ENCODE data around the gene EMC8.
"Not testable (repeated sequence)": the region's sequence is repeated elsewhere in the genome, so short reads cannot be mapped to it uniquely, and the experiment has no call there.

EMC8 gene

DNA sequence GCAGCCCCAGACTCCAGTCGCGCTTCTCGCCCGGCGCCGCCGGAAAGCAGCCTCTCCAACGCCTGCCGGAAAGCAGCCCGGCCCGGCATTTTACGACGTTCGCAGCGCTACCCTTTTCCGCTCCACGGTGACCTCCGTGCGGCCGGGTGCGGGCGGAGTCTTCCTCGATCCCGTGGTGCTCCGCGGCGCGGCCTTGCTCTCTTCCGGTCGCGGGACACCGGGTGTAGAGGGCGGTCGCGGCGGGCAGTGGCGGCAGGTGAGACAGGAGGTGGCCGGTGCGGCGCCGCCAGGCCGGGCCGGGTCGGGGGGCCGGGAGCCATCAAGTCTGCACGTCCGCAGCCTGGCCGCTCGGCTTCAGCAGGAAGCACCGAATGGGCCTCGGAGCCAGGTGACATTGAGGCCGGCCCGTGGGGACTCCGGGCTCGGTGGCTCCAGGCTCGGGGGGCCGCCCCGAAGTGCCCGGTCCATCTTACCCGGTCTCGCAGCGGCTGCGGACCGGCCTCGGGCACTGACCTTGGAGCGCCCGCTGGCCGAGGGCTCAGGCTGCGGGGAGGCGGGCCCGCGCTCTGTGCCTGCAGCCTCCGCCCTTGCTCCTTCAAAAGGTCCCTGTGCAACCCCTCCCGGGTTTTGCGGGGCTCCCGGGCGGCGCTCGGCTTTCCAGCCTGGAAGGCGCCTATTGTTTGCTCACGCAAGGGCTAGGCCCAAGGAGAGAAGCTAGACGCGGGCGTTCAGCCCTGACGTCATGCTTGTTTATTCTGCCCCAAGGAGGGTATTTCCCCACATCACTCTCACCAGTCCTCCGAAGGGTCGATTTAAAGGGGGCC lies at the start of gene EMC8, which contains the start of gene COX4I1:
TSS of gene EMC8 (minus strand) at position 48 of the 824 bp plus-strand sequence. CDS start 249 bp downstream, outside the sequence.
TSS of gene COX4I1 (plus strand) at position 199 of the 824 bp plus-strand sequence. CDS start 1,511 bp downstream, outside the sequence.
- peak; percentile 96 for DNase-seq

DNA sequence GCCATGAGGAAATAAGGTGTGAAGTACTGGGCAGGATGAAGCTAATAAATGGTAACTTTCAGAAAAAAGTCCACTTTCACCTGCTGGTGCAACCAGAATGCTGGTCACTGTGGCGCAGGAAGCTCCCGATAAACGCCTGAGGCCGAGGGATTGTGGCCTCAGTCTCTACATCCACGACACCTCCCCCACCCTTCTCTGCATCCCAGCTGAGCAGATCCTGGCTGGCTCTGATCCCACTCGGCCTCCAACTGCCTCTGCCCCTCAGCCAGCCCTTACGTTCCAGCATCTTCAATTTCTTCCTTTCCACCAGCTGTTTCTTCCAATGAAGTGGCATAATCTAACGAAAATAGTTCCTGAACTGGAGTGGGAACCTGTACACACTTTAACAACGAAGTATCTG lies 49.6 kb upstream of the EMC8 start:
- no peak for DNase-seq

GRCh38 chr16:85847681-85848601 lies 48.6 kb upstream of the EMC8 start:
- no peak for DNase-seq

GRCh38 chr16:85847036-85847435 lies 47.7 kb upstream of the EMC8 start:
- DNase-seq, result no peak

DNA sequence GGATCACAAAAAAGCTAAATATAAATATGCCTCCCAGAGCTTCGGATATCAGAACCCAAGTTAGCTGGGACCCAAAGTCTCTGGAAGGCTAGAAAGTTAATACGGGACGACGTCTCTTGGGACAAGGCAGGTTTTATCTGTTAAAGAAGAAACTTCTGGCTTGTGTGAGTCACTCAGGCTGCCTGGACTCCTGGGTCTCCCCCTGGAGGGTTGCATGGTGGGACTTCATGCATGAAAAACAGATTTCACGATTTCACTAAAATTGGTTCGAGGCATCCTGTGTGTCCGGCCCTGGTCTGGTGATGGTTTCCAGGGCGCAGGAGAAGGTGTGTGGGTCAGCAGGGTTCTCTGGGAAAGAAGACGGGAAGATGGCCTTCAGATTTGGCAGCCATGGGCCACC lies 47.1 kb upstream of the EMC8 start:
- no peak for DNase-seq

GRCh38 chr16:85845266-85845665 lies 45.9 kb upstream of the EMC8 start:
- DNase-seq, result no peak

DNA sequence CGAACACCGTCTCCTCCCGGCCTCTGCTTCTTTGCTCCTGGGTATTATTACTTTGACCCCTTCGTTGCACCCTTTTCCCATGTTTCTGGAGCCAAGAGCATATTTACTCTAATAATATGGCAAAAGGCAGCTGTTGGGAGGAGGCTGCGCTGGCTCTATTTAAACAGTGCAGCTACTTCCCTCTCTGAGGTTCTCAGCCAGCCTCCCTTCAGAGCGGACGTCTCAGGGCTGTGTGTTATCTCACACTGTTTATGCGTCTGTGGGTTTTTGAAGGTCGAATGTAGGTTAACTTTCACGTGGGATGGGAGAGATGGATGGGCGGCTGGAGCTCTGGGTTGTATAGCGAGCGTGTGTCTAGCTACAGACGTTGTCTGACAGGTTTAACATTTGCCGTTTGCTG lies 45.4 kb upstream of the EMC8 start:
- peak; percentile 11 for DNase-seq

- no peak for DNase-seq
These were observed 44.8 kb upstream of the EMC8 start for GRCh38 chr16:85844169-85844481.

GRCh38 chr16:85843471-85844168 lies 44.3 kb upstream of the EMC8 start:
- DNase-seq, result no peak

DNA sequence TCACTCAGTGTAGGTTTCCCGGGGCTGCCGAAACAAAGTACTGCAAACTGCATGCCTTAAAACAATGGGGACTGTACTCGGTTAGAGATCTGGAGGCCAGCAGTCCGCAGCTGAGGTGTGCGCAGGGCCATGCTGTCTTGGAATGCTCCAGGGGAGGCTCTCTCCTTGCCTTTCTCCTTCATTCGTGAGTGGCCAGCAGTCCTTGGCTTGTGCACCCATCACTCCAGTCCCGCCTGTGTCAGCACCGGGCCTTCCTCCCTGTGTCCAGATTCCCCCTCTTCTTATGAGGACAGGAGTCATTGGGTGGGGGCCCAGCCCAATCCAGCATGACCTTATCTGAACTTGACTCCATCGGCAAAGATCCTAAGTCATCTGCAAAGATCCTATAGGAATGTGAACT lies 43.5 kb upstream of the EMC8 start:
- no peak for DNase-seq

DNA sequence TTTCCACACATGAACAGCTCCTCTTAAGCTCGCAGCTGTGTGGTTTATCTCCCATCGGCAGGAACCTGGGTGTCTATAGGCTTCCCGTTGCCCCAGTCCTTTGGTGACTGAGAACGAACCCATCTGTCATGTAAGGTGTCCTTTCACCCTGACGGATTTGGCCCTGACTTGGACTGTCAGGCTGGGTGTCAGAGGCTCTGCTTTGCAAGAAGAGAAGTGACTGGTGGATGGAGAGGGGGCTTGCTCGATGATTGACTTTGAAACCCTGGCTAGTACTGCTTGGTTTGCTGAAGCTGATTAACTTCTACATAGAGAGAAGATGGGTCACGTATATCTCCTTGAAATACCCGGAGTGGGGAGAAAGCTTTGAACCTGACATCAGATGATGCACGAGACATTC lies 43.1 kb upstream of the EMC8 start:
- no peak for DNase-seq

DNA sequence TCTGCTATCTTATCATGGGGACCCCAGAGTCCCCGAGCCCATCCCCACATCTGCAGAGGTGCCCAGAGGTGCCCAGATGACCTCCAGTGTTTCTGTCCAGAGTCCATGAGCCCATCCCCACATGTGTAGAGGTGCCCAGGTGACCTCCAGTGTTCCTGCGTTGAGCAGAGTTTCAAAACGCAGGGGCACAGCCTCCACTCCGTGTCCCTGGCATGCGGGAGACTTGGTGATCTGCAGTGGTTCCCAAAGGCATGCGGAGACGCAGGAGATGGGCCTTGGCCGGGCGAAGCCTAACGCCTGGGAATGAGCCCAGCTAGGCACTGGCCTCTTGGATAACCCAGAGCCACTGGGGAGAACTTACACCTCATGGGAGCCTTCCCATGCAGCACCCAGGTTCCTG lies 41.5 kb upstream of the EMC8 start:
- DNase-seq, result no peak

DNA sequence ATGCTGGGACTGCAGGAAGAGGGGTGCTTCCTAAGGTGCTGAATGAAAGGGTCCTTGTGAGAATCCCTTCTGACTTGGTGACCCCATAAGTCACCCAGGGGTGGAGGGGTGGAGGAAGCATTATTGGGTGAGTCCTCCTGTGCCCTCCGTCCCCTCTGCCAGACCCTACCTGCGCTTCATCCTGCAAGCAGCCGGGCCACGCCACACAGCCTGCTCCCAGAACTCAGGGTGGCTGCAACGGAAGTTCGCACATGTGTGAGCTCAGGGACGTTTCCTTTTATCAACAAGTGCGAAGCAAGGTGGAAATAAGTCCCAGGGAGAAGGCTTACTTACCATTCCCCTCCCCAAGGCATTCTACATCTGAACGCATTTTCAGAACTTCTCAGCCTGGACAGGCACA lies 41.1 kb upstream of the EMC8 start:
- DNase-seq, result no peak

- no peak for DNase-seq
These were observed 40.4 kb upstream of the EMC8 start for GRCh38 chr16:85839681-85840240.

DNA sequence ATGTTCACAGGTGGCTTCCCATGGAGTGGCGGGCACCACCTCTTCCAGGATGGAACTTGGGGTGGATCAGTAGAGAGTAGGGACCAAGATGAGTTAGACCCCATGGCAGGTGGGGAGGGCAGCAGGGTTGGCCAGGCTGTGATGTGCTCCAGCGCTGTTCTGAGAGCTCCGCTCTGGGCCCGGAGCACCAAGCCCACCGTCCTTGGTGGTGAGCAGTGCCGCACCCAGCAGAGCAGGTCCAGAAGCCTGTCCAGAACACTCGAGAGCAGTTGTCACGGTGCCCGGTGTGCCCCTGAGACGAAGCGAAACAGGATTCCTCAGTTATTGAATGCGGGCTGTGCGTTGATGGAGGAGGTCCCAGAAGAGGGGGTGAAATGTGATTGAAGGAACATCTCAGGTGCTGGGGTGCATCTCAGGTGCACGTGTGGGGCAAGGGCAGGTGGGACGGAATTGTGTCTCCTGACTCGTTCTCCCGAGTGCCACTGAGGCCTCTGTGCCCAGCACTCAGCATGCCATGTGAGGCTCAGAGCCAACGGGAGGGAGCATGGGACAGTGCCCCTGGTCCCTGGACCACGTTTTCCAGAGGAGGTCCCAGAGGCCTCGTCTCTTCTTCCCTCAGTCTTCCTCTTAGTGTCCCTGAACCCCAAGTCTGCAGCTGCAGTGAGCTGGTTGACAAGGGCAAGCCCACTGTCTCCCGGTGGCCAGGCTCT lies 39.7 kb upstream of the EMC8 start:
- DNase-seq, result no peak

- no peak for DNase-seq
These were observed 39.0 kb upstream of the EMC8 start for GRCh38 chr16:85838381-85838780.

- not testable (repeated sequence) for DNase-seq
These were observed 38.3 kb upstream of the EMC8 start for GRCh38 chr16:85837654-85838053.

DNA sequence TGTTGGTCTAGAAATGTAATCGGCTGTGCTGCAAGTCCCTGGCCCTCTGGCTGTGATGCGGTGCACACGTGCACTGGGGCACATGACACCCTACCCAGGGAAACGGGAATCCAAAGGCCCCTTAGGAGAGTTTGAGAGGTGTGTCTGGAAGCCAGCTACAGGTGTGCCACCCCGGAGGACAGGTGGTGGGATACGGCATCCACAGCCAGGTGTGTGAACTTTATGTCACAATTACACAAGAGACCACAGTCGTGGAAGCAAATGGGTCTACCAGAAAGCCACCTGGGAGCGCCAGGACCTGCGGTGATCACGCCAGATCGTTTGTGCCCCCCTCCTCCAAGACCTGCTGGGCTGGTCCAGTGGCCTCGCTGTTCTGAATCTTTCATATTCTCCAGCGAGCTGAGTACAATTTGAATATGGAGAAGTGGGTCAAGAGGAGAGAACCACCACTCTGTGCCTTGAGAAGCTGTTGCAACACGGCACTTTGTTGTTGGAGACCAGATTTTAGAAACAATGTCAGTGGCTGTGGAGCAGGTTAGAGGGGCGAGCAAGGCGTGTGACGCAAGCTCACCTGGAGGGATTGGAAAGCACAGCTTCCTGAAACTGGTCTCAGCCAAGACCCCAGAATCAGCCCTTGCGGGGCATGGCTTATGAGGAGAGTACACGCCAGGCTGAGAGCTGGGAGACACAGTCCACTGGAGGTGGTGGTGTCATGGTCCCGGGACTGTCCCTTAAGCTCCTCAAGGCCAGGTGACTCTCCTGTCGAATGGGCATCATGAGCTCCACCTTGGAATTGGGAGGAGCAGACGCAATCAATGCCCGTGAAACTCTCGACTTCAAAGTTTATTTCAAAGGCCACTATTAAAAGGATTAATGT lies 37.6 kb upstream of the EMC8 start:
- no peak for DNase-seq

GRCh38 chr16:85835956-85836705 lies 36.8 kb upstream of the EMC8 start:
- DNase-seq, result no peak

DNA sequence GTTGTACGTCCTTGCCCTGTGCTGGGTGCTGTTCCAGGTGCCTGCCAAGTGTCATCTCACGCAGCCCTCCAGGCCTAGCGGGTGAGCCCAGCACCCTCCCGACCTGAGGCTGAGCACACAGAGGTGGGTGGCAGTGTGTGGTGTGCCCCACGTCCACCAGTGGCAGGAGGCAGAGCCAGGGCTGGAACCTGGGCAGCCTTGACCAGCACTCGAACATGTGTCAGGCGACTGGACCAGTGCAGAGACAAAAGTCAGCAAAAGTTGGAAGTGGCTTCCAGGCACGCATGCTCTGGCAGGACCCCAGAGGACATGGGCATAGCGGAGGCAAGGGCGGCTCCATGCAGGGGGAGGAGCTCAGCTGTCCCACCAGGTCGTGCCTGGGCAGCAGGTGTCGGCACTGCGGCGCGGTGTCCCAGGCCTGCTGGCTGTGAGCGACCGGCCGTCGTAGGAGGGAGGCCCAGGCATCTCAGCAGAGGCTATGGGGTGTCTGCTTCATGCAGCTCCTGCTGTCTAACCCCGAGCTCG lies 35.9 kb upstream of the EMC8 start:
- DNase-seq, result no peak
